Fibroblast of peridontal ligament (primary cell): ENCODE measurements around the gene HPSE.

ENCODE experiments used
- DNase-seq: peaks from one replicate; pipeline ENCODE4 v3.0.0-alpha.2; 2010; ENCODE audit errors: extremely low read depth

Gene HPSE

DNA sequence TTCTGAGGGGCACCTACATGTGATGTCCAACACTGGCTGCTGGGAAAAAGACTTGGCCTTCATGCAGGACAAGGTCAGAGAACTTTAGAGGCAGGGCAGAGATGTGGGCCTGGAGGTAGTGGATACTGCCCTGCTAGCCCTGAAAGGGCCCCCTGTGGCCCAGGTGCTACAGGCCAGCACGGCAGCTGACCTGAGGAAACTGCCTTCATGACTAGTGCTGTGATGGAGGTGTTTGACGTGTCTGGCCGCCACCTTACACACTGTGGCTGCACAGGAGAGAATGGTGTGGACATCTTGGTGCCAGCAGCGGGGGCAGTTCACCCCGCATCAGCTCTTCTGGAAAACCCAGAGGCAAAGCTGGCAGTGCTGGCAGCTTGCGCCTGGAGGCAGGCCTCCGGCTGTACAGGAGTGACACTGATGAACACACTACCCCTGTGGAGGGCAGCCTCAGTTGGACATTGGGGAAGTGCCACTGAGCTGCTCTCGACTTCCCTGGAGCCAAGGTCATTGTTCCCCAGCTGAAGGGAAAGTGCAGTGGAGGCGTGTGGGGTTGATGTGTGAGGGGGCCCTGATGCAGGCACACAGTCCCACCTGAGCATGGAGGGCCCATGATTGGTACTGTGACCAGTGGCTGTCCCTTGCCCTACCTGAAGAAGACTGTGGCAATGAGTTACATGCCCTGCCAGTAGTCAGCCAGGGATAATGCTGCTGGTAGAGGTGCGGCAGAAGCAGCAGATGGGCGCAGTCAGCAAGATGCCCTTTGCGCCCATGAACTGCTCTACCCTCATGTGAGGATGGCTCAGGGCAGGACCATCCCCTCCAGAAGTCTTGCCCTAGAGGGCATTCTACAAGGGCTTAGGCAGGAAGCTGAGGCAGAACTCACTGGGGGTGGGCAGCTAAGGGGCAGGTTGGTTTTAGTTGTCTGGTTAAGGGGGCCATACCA, 87.0 kb downstream of the HPSE start:
- DNase-seq, result no peak
